ENCODE measurements around the gene TRPC4AP. TPM values are rescaled to one million over a fixed set of nuclear protein-coding genes. Genes with fewer than 3 reads are reported as not detected.

The TRPC4AP gene
- total RNA-seq, 2 experiments from 2014 or later, result 31.9 to 38.8 TPM

DNA sequence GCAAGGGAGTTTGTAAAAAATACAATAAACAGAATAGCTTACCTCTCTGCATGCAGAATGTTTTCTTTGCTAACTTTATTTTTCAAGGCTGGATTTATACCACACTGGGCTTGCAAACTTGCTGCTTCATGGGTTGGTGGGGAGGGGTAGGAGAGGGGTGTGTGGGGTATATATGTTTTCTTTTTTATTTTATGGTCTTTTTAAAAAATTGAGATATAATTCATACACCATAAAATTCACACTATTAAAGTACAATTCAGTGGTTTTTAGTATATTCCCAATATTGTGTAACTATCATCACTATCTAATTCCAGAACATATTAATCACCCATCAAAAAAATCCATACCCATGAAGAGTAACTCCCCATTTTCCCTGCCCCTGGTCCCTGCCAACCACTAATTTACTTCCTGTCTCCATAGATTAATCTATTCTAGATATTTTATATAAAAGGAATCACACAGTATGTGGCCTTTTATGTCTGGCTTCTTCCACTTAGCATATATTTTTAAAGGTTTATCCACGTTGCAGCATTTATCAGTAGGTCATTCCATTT is 14.3 kb upstream of the TRPC4AP start:
- no peak overlapping the region for H3K4me2 ChIP-seq (ENCODE audit: low read length)
- H2AFZ ChIP-seq (ENCODE audit: low read length), result no peak overlapping the region
- H3K9me3 ChIP-seq (ENCODE audit: low read length), result no peaks in the 10 kb centered on the region
- no peaks in the 10 kb centered on the region for H3K4me1 ChIP-seq (ENCODE audit: insufficient read depth, low read length, poor library complexity, severe bottlenecking)
- no peak overlapping the region for H3K4me3 ChIP-seq (ENCODE audit: low read depth, low read length, poor library complexity, severe bottlenecking)
- no peak overlapping the region for H3K27ac ChIP-seq (ENCODE audit: low read depth, low read length, poor library complexity, severe bottlenecking)
- no peaks in the 10 kb centered on the region for H3K36me3 ChIP-seq (ENCODE audit: insufficient read depth, low read length)
- no peaks in the 10 kb centered on the region for H3K79me2 ChIP-seq (ENCODE audit: insufficient read depth, low read depth, low read length)
- ChIA-PET CTCF (ENCODE audit: unreplicated experiment) (no interaction called here), POLR2A (no interaction called here)
- no TSS peak for BruUV-seq (replicated peaks)
- intact Hi-C loops (cut with micrococcal nuclease; ENCODE audit: unreplicated experiment), result no loop called here
- H3K9me2 ChIP-seq (ENCODE audit: insufficient read depth, low read length), result no peaks in the 10 kb centered on the region
- no peak for DNase-seq (ENCODE audit: low spot score)
- no peak for TF ChIP-seq EZH2phosphoT487 (IDR thresholded peaks at IDR 0.05; ENCODE audit: borderline replicate concordance, low read depth, low read length)
- TF ChIP-seq, protein P1, sequence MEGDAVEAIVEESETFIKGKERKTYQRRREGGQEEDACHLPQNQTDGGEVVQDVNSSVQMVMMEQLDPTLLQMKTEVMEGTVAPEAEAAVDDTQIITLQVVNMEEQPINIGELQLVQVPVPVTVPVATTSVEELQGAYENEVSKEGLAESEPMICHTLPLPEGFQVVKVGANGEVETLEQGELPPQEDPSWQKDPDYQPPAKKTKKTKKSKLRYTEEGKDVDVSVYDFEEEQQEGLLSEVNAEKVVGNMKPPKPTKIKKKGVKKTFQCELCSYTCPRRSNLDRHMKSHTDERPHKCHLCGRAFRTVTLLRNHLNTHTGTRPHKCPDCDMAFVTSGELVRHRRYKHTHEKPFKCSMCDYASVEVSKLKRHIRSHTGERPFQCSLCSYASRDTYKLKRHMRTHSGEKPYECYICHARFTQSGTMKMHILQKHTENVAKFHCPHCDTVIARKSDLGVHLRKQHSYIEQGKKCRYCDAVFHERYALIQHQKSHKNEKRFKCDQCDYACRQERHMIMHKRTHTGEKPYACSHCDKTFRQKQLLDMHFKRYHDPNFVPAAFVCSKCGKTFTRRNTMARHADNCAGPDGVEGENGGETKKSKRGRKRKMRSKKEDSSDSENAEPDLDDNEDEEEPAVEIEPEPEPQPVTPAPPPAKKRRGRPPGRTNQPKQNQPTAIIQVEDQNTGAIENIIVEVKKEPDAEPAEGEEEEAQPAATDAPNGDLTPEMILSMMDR (conservative IDR thresholded peaks at IDR 0.05; ENCODE audit: low read length), result no peak
- no peaks in the 10 kb centered on the region for H4K20me1 ChIP-seq (ENCODE audit: insufficient read depth, low read length)

DNA sequence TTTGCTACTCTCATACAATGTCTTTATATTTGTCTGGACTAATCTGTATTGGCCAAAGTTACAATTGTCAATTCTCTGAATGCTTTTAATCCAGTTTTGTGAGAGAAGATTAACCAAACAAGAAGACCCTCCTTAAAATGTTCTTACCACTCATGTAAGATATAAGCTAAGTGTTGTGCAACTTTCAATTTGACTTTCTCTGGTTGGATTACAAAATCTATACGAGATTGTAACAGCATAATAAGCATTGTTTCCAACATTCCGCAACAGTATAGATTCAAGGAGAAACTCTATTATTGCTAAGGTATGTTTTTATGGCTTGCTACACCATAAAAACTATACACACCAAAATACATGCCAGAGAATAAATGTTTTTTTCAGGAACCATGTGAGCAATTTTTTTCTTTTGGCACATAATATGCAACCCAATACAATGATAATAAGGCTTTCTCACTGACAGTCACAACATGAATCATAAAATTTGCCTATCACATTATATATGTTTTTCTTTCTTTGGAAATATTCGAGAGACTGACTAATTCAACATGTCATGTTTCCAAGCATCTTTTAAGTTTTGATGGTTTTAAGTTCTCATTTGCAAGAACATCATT is 12.2 kb upstream of the TRPC4AP start:
- intact Hi-C loops (cut with micrococcal nuclease; ENCODE audit: unreplicated experiment), result no loop called here
- Histone ChIP-seq H3K79me2 (ENCODE audit: insufficient read depth, low read depth, low read length) (no peaks in the 10 kb centered on the region), H3K9me2 (ENCODE audit: insufficient read depth, low read length) (no peaks in the 10 kb centered on the region), H3K4me2 (ENCODE audit: low read length) (no peak overlapping the region), H3K9me3 (ENCODE audit: low read length) (no peaks in the 10 kb centered on the region), H3K4me3 (ENCODE audit: low read depth, low read length, poor library complexity, severe bottlenecking) (no peak overlapping the region), H3K27ac (ENCODE audit: low read depth, low read length, poor library complexity, severe bottlenecking) (no peak overlapping the region), H3K4me1 (ENCODE audit: insufficient read depth, low read length, poor library complexity, severe bottlenecking) (no peaks in the 10 kb centered on the region), H2AFZ (ENCODE audit: low read length) (no peak overlapping the region), H4K20me1 (ENCODE audit: insufficient read depth, low read length) (no peaks in the 10 kb centered on the region), H3K36me3 (ENCODE audit: insufficient read depth, low read length) (no peaks in the 10 kb centered on the region)
- POLR2A ChIA-PET, result interaction anchor here (0.6 kb wide), 1 partner anchor 20 kb away, joined by 6 read pairs; no protein-coding TSS in a partner anchor
- CTCF ChIA-PET (ENCODE audit: unreplicated experiment), result no interaction called here
- TF ChIP-seq, protein P1 (conservative IDR thresholded peaks at IDR 0.05; ENCODE audit: low read length), result no peak
- no peak for TF ChIP-seq EZH2phosphoT487 (IDR thresholded peaks at IDR 0.05; ENCODE audit: borderline replicate concordance, low read depth, low read length)
- BruUV-seq (replicated peaks), result no TSS peak
- DNase-seq (ENCODE audit: low spot score), result no peak

DNA sequence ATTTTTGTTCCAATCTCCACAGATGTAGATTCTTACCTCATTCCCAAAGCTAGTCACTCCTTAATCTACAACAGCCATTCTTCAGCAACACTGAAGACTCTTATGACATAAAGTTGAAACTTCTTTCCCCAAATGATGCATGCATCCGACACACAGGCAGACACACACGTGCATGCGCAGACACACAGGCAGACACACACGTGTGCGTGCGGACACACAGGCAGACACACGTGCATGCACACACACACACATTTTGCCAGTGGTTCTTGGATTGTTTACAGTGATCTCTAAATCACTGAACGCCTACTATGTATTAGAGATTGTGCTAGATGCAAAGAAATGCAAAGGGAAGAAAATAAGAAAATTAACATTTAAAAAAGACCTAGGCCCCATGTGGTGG is 9.0 kb upstream of the TRPC4AP start:
- Histone ChIP-seq H2AFZ (ENCODE audit: low read length) (no peak overlapping the region), H3K36me3 (ENCODE audit: insufficient read depth, low read length) (no peaks in the 10 kb centered on the region), H3K9me3 (ENCODE audit: low read length) (no peaks in the 10 kb centered on the region), H3K9me2 (ENCODE audit: insufficient read depth, low read length) (no peaks in the 10 kb centered on the region), H3K79me2 (ENCODE audit: insufficient read depth, low read depth, low read length) (no peaks in the 10 kb centered on the region), H3K4me2 (ENCODE audit: low read length) (no peak overlapping the region), H3K27ac (ENCODE audit: low read depth, low read length, poor library complexity, severe bottlenecking) (no peak overlapping the region), H4K20me1 (ENCODE audit: insufficient read depth, low read length) (no peaks in the 10 kb centered on the region), H3K4me1 (ENCODE audit: insufficient read depth, low read length, poor library complexity, severe bottlenecking) (no peaks in the 10 kb centered on the region), H3K4me3 (ENCODE audit: low read depth, low read length, poor library complexity, severe bottlenecking) (no peak overlapping the region)
- no TSS peak for BruUV-seq (replicated peaks)
- intact Hi-C loops (cut with micrococcal nuclease; ENCODE audit: unreplicated experiment), result no loop called here
- ChIA-PET POLR2A (no interaction called here), CTCF (ENCODE audit: unreplicated experiment) (no interaction called here)
- DNase-seq (ENCODE audit: low spot score), result no peak
- TF ChIP-seq, protein P1 (conservative IDR thresholded peaks at IDR 0.05; ENCODE audit: low read length), result no peak
- no peak for TF ChIP-seq EZH2phosphoT487 (IDR thresholded peaks at IDR 0.05; ENCODE audit: borderline replicate concordance, low read depth, low read length)

Data from OCI-LY7 (cell line).